GM10266 (cell line): ENCODE results near the gene PPP1R1C.

ENCODE experiments used
- DNase-seq: peaks from one replicate; pipeline ENCODE4 v3.0.0; 2012; ENCODE audit errors: extremely low spot score
- CTCF ChIP-seq: IDR thresholded peaks from 2 replicates; pipeline ENCODE4 v1.5.1; 2012; ENCODE audit warnings: mild to moderate bottlenecking, low read depth; ENCODE audit not compliant: control insufficient read depth, insufficient read depth; ENCODE audit errors: missing control alignments

PPP1R1C gene

GRCh38 chr2:182090486-182090885 lies 104.8 kb downstream of the PPP1R1C start:
- no peak for TF ChIP-seq CTCF
- DNase-seq = no peak

GRCh38 chr2:182097571-182098164 lies 112.0 kb downstream of the PPP1R1C start:
- no peak for DNase-seq
- no peak for TF ChIP-seq CTCF

GRCh38 chr2:182098648-182099047 lies 113.0 kb downstream of the PPP1R1C start:
- no peak for DNase-seq
- no peak for TF ChIP-seq CTCF

GRCh38 chr2:182101263-182101662 lies 115.6 kb downstream of the PPP1R1C start:
- DNase-seq = no peak
- TF ChIP-seq CTCF = no peak

- no peak for DNase-seq
Measured at GRCh38 chr2:182103526-182103925, 117.9 kb downstream of the PPP1R1C start.

GRCh38 chr2:182110347-182110746 lies 124.7 kb downstream of the PPP1R1C start:
- no peak for TF ChIP-seq CTCF
- no peak for DNase-seq

More at GRCh38 chr2:182103526-182103925, 117.9 kb downstream of the PPP1R1C start:
- TF ChIP-seq CTCF = no peak

- no peak for TF ChIP-seq CTCF
- DNase-seq = no peak
Measured at GRCh38 chr2:182113334-182113733, 127.7 kb downstream of the PPP1R1C start.
